Activated CD4-positive, CD25-positive, alpha-beta regulatory T cell treated with anti-CD3 and anti-CD28 coated beads, Interleukin-2, amount 50 U/mL, for 24 hours (primary cell): ENCODE data around the gene SAMD14.

Experiments
- ATAC-seq, 2 donors: fragments of 150-1000 bp; cut with Tn5 transposase; one replicate each; pipeline ENCODE4 v1.10.0; 2021; ENCODE audit warnings: mild to moderate bottlenecking in 1 of 2, moderate library complexity in 1 of 2

The SAMD14 gene

GRCh38 chr17:50129728-50130558 lies at the start of gene SAMD14:
Gene SAMD14 (minus strand): TSS chr17:50130160. CDS start chr17:50124959, 5,201 bp downstream.
- peak; percentile 46 to 54 for ATAC-seq

GRCh38 chr17:50177983-50178834 lies 48.2 kb upstream of the SAMD14 start:
- ATAC-seq: peak; percentile 74 to 88

- ATAC-seq: no peak
Measured at GRCh38 chr17:50177476-50177875, 47.5 kb upstream of the SAMD14 start.

GRCh38 chr17:50176559-50177357 lies 46.8 kb upstream of the SAMD14 start:
- ATAC-seq: no peak

- no peak for ATAC-seq
Measured at GRCh38 chr17:50175035-50175807, 45.3 kb upstream of the SAMD14 start.

- no peak for ATAC-seq
Measured at GRCh38 chr17:50174444-50174843, 44.5 kb upstream of the SAMD14 start.

- ATAC-seq: no peak
Measured at GRCh38 chr17:50173335-50173941, 43.5 kb upstream of the SAMD14 start.

GRCh38 chr17:50172936-50173334 lies 43.0 kb upstream of the SAMD14 start:
- no peak for ATAC-seq

GRCh38 chr17:50172130-50172529 lies 42.2 kb upstream of the SAMD14 start:
- no peak for ATAC-seq

- no peak for ATAC-seq
Measured at GRCh38 chr17:50171371-50172071, 41.6 kb upstream of the SAMD14 start.

- peak in 1 of 2 donors; percentile 60 for ATAC-seq
Measured at GRCh38 chr17:50170662-50171370, 40.9 kb upstream of the SAMD14 start.

GRCh38 chr17:50169881-50170459 lies 40.0 kb upstream of the SAMD14 start:
- no peak for ATAC-seq

GRCh38 chr17:50169121-50169764 lies 39.3 kb upstream of the SAMD14 start:
- ATAC-seq: peak; percentile 64

GRCh38 chr17:50168319-50168718 lies 38.4 kb upstream of the SAMD14 start:
- no peak for ATAC-seq

- ATAC-seq: no peak
Measured at GRCh38 chr17:50167371-50167770, 37.4 kb upstream of the SAMD14 start.

GRCh38 chr17:50166518-50167181 lies 36.7 kb upstream of the SAMD14 start:
- ATAC-seq: no peak

GRCh38 chr17:50165867-50166517 lies 36.0 kb upstream of the SAMD14 start, which contains the start of gene SGCA:
Gene SGCA (plus strand): TSS chr17:50166005. CDS start chr17:50166041, 36 bp downstream.
- no peak for ATAC-seq

GRCh38 chr17:50165466-50165865 lies 35.5 kb upstream of the SAMD14 start:
- no peak for ATAC-seq
